Measurements from ENCODE around the gene ARHGEF7. TPM values are rescaled to one million over a fixed set of nuclear protein-coding genes. Genes with fewer than 3 reads are reported as not detected.

ARHGEF7 gene
- total and polyA plus RNA-seq, 5 donors from 2014 or later: 7.1 to 84.9 (median 9.8) TPM

GRCh38 chr13:111243981-111244380 is 128.9 kb downstream of the ARHGEF7 start:
- no peaks in the 10 kb centered on the region for H3K27me3 ChIP-seq (ENCODE audit: control insufficient read depth, insufficient read depth, low read length)
- Mint-ChIP-seq H3K27me3 (no peaks in the 10 kb centered on the region), H3K27ac (peak overlapping the region in 1 of 3 donors; percentile 44), H3K4me3 (no peak overlapping the region), H3K9me3 (peaks cover 0 to 3% (median 0%) of the 10 kb centered on the region in 7 donors), H3K36me3 (peaks cover 70% of the 10 kb centered on the region), H3K4me1 (peaks cover 4 to 12% (median 9%) of the 10 kb centered on the region in 4 donors)
- no peak for DNase-seq
- no peak for ATAC-seq (ENCODE audit: low read depth in 2 of 2)
- H3K27ac ChIP-seq (ENCODE audit: insufficient read depth, low read length, poor library complexity, severe bottlenecking): no peak overlapping the region
- H3K4me1 ChIP-seq (ENCODE audit: control insufficient read depth, insufficient read depth, low read length, poor library complexity, severe bottlenecking): no peaks in the 10 kb centered on the region
- no peak overlapping the region for H3K4me3 ChIP-seq (ENCODE audit: low read depth, low read length)
- no peaks in the 10 kb centered on the region for H3K9me3 ChIP-seq (ENCODE audit: control insufficient read depth in 2 of 2, low read length in 2 of 2)
- peaks cover 80% of the 10 kb centered on the region for H3K36me3 ChIP-seq (ENCODE audit: control insufficient read depth, insufficient read depth, low read length)

- peaks cover 0 to 3% (median 0%) of the 10 kb centered on the region in 7 donors for H3K9me3 Mint-ChIP-seq
- no peaks in the 10 kb centered on the region for H3K4me1 ChIP-seq (ENCODE audit: control insufficient read depth, insufficient read depth, low read length, poor library complexity, severe bottlenecking)
- H3K27ac Mint-ChIP-seq: no peak overlapping the region
- H3K4me1 Mint-ChIP-seq: peaks cover 4 to 12% (median 9%) of the 10 kb centered on the region in 4 donors
- H3K27me3 ChIP-seq (ENCODE audit: control insufficient read depth, insufficient read depth, low read length): no peaks in the 10 kb centered on the region
- no peak overlapping the region for H3K27ac ChIP-seq (ENCODE audit: insufficient read depth, low read length, poor library complexity, severe bottlenecking)
- ATAC-seq (ENCODE audit: low read depth in 2 of 2) (no peak), DNase-seq (no peak)
- no peaks in the 10 kb centered on the region for H3K9me3 ChIP-seq (ENCODE audit: control insufficient read depth in 2 of 2, low read length in 2 of 2)
- peaks cover 79% of the 10 kb centered on the region for H3K36me3 ChIP-seq (ENCODE audit: control insufficient read depth, insufficient read depth, low read length)
- no peak overlapping the region for H3K4me3 ChIP-seq (ENCODE audit: low read depth, low read length)
- H3K27me3 Mint-ChIP-seq: no peaks in the 10 kb centered on the region
- peaks cover 73% of the 10 kb centered on the region for H3K36me3 Mint-ChIP-seq
- no peak overlapping the region for H3K4me3 Mint-ChIP-seq
Observed at GRCh38 chr13:111245576-111246384, 130.7 kb downstream of the ARHGEF7 start.

- DNase-seq (no peak), ATAC-seq (ENCODE audit: low read depth in 2 of 2) (no peak)
- peaks cover 4 to 12% (median 10%) of the 10 kb centered on the region in 4 donors for H3K4me1 Mint-ChIP-seq
- Histone ChIP-seq H3K4me3 (ENCODE audit: low read depth, low read length) (no peak overlapping the region), H3K27me3 (ENCODE audit: control insufficient read depth, insufficient read depth, low read length) (no peaks in the 10 kb centered on the region), H3K4me1 (ENCODE audit: control insufficient read depth, insufficient read depth, low read length, poor library complexity, severe bottlenecking) (no peaks in the 10 kb centered on the region), H3K27ac (ENCODE audit: insufficient read depth, low read length, poor library complexity, severe bottlenecking) (no peak overlapping the region), H3K36me3 (ENCODE audit: control insufficient read depth, insufficient read depth, low read length) (peaks cover 83% of the 10 kb centered on the region), H3K9me3 (ENCODE audit: control insufficient read depth in 2 of 2, low read length in 2 of 2) (no peaks in the 10 kb centered on the region)
- H3K27me3 Mint-ChIP-seq: no peaks in the 10 kb centered on the region
- no peak overlapping the region for H3K27ac Mint-ChIP-seq
- no peak overlapping the region for H3K4me3 Mint-ChIP-seq
- peaks cover 0 to 3% (median 0%) of the 10 kb centered on the region in 7 donors for H3K9me3 Mint-ChIP-seq
- peaks cover 76% of the 10 kb centered on the region for H3K36me3 Mint-ChIP-seq
Observed at GRCh38 chr13:111247552-111247951, 132.4 kb downstream of the ARHGEF7 start.

GRCh38 chr13:111248822-111249221 is 133.7 kb downstream of the ARHGEF7 start:
- H3K36me3 ChIP-seq (ENCODE audit: control insufficient read depth, insufficient read depth, low read length): peaks cover 80% of the 10 kb centered on the region
- Mint-ChIP-seq H3K27ac (peak overlapping the region in 1 of 3 donors; percentile 64), H3K27me3 (no peaks in the 10 kb centered on the region), H3K4me3 (no peak overlapping the region), H3K4me1 (peaks cover 0 to 12% (median 10%) of the 10 kb centered on the region in 4 donors), H3K36me3 (peaks cover 78% of the 10 kb centered on the region), H3K9me3 (peaks cover 0 to 3% (median 0%) of the 10 kb centered on the region in 7 donors)
- ATAC-seq (ENCODE audit: low read depth in 2 of 2): no peak
- H3K9me3 ChIP-seq (ENCODE audit: control insufficient read depth in 2 of 2, low read length in 2 of 2): no peaks in the 10 kb centered on the region
- no peak for DNase-seq
- no peak overlapping the region for H3K4me3 ChIP-seq (ENCODE audit: low read depth, low read length)
- H3K27ac ChIP-seq (ENCODE audit: insufficient read depth, low read length, poor library complexity, severe bottlenecking): no peak overlapping the region
- no peaks in the 10 kb centered on the region for H3K4me1 ChIP-seq (ENCODE audit: control insufficient read depth, insufficient read depth, low read length, poor library complexity, severe bottlenecking)
- no peaks in the 10 kb centered on the region for H3K27me3 ChIP-seq (ENCODE audit: control insufficient read depth, insufficient read depth, low read length)

GRCh38 chr13:111249637-111250360 is 134.7 kb downstream of the ARHGEF7 start:
- no peak for DNase-seq
- Mint-ChIP-seq H3K4me3 (no peak overlapping the region), H3K27me3 (no peaks in the 10 kb centered on the region), H3K4me1 (peaks cover 0 to 10% (median 8%) of the 10 kb centered on the region in 4 donors), H3K36me3 (peaks cover 75% of the 10 kb centered on the region), H3K9me3 (peaks cover 0 to 3% (median 0%) of the 10 kb centered on the region in 7 donors), H3K27ac (peak overlapping the region in 1 of 3 donors; percentile 32)
- no peaks in the 10 kb centered on the region for H3K9me3 ChIP-seq (ENCODE audit: control insufficient read depth in 2 of 2, low read length in 2 of 2)
- no peaks in the 10 kb centered on the region for H3K4me1 ChIP-seq (ENCODE audit: control insufficient read depth, insufficient read depth, low read length, poor library complexity, severe bottlenecking)
- no peak overlapping the region for H3K4me3 ChIP-seq (ENCODE audit: low read depth, low read length)
- H3K27me3 ChIP-seq (ENCODE audit: control insufficient read depth, insufficient read depth, low read length): no peaks in the 10 kb centered on the region
- peaks cover 71% of the 10 kb centered on the region for H3K36me3 ChIP-seq (ENCODE audit: control insufficient read depth, insufficient read depth, low read length)
- no peak for ATAC-seq (ENCODE audit: low read depth in 2 of 2)
- H3K27ac ChIP-seq (ENCODE audit: insufficient read depth, low read length, poor library complexity, severe bottlenecking): no peak overlapping the region

- no peaks in the 10 kb centered on the region for H3K27me3 ChIP-seq (ENCODE audit: control insufficient read depth, insufficient read depth, low read length)
- H3K4me1 Mint-ChIP-seq: peaks cover 0 to 13% (median 5%) of the 10 kb centered on the region in 4 donors
- no peaks in the 10 kb centered on the region for H3K27me3 Mint-ChIP-seq
- peaks cover 66% of the 10 kb centered on the region for H3K36me3 ChIP-seq (ENCODE audit: control insufficient read depth, insufficient read depth, low read length)
- no peak for ATAC-seq (ENCODE audit: low read depth in 2 of 2)
- H3K4me3 ChIP-seq (ENCODE audit: low read depth, low read length): no peak overlapping the region
- peaks cover 76% of the 10 kb centered on the region for H3K36me3 Mint-ChIP-seq
- no peaks in the 10 kb centered on the region for H3K9me3 ChIP-seq (ENCODE audit: control insufficient read depth in 2 of 2, low read length in 2 of 2)
- H3K4me1 ChIP-seq (ENCODE audit: control insufficient read depth, insufficient read depth, low read length, poor library complexity, severe bottlenecking): no peaks in the 10 kb centered on the region
- peaks cover 0 to 3% (median 0%) of the 10 kb centered on the region in 7 donors for H3K9me3 Mint-ChIP-seq
- no peak overlapping the region for H3K4me3 Mint-ChIP-seq
- H3K27ac ChIP-seq (ENCODE audit: insufficient read depth, low read length, poor library complexity, severe bottlenecking): no peak overlapping the region
- DNase-seq: no peak
- peak overlapping the region; percentile 48 to 84 (median 68) for H3K27ac Mint-ChIP-seq
Observed at GRCh38 chr13:111251646-111252445, 136.7 kb downstream of the ARHGEF7 start.
